22Rv1 (cell line): ENCODE measurements around the gene ZNF574.

Experiments
- ZFX ChIP-seq: fragments of 450-650 bp; IDR thresholded peaks from 2 replicates; pipeline ENCODE4 v1.6.1; 2017; ENCODE audit warnings: antibody characterized with exemption, borderline replicate concordance
- TF ChIP-seq, protein P1 (sequence below): fragments of 450-650 bp; IDR thresholded peaks from 2 replicates; pipeline ENCODE4 v1.5.1; 2017; ENCODE audit warnings: mild to moderate bottlenecking

DNA sequence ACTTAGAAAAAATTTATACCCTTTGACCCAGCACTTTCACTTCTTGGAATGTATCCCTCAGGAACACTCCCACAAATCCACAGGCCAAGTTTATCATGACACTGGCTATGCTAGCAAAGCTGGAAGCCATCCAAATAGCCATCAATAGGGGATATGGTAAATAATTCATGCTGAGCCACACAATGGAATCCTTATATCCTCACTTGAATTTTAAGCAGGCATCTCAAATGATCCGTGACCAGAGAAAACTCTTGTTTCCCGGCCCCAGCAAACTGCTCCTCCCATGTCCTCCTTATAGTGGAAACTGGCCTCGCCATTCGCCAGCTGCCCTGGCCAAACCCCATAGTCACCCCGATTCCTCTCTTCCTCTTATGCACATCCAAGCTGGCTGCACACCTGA is 43.5 kb upstream of the ZNF574 start:
- TF ChIP-seq, protein P1, sequence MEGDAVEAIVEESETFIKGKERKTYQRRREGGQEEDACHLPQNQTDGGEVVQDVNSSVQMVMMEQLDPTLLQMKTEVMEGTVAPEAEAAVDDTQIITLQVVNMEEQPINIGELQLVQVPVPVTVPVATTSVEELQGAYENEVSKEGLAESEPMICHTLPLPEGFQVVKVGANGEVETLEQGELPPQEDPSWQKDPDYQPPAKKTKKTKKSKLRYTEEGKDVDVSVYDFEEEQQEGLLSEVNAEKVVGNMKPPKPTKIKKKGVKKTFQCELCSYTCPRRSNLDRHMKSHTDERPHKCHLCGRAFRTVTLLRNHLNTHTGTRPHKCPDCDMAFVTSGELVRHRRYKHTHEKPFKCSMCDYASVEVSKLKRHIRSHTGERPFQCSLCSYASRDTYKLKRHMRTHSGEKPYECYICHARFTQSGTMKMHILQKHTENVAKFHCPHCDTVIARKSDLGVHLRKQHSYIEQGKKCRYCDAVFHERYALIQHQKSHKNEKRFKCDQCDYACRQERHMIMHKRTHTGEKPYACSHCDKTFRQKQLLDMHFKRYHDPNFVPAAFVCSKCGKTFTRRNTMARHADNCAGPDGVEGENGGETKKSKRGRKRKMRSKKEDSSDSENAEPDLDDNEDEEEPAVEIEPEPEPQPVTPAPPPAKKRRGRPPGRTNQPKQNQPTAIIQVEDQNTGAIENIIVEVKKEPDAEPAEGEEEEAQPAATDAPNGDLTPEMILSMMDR: no peak
- no peak for TF ChIP-seq ZFX
